HG03378 (cell line): ENCODE data around the gene GNA14.
A peak's percentile ranks its signal among the peaks of the same experiment; 100 is the strongest.
"Not testable (repeated sequence)": the region's sequence is repeated elsewhere in the genome, so short reads cannot be mapped to it uniquely, and the experiment has no call there.

ENCODE experiments used
- ATAC-seq: cut with Tn5 transposase; IDR thresholded peaks from one replicate; pipeline ENCODE4 v1.9.1; 2021; ENCODE audit warnings: mild to moderate bottlenecking, moderate library complexity; ENCODE audit not compliant: unreplicated experiment

Gene GNA14

DNA sequence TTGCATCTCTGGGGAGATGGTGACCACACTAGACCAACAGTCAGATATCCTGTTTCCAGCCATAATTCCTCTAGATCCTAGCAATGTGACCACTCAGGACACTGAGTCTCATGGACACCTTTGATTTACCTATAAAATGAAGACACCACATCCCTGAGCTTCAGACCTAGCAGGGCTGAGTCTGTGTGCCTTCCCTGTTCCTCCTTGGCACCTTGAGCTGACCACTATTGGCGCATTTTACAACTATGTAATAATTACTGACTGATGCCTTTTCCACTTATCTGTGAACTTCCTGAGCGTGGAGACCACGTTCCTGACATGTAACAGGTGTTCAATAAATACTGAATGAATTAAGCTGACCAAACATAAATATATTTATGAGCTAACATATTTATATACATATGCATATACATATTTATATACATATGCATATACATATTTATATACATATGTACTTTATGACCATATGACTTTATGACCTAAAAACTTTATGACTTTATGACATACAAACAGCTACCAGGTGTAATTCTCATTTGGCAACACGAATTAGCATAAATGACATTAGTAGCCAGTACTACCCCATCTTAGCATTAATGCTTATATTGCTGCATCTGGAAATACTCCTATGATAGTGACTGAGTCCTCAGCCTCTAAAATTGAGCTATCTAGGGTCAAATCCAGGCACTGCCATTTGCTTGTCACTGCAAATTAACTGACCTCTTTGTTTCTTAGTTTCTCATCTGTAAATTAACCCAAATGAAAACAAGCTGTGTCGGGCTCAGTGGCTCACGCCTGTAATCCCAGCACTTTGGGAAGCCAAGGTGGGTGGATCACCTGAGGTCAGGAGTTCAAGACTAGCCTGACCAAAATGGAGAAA, 150.6 kb downstream of the GNA14 start:
- ATAC-seq = no peak

DNA sequence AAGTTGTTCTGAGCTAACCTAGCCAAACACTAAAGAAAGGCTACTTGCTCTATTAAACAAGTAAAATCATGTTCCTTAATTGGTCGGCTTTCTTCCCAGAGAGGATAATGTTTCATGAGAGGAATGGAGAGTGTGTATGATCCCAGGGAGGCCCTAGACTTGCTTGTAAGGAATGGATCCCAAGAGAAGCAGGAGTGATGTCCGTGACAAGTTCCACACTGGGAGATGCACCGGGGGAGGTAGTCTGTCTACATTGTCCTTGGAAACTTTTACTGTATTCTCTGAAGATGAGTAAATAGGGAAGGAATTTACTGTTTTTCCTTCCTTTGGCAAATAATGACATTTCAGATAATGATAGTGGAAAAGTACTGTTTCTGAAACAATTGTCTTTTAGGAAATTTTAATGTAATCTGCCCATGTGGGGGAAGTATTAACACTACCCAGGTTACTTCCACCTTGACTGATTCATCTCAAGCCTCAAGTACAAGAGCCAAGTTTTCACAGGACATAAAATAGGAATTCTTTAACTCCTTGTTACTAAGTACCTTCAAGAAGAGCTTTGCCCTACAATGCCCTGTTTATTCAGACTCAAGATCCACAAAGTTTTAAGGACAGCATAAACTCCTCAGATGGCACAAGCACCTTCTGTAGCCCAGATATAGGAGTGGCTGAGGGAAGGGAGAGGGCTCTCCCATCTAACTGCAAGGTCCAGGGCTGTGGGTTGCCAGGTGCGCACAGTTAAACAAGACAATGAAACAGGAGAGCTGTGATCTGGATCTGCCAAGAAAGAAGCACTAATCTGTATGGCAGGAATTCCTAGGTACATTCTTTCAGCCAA, 152.1 kb downstream of the GNA14 start:
- no peak for ATAC-seq

DNA sequence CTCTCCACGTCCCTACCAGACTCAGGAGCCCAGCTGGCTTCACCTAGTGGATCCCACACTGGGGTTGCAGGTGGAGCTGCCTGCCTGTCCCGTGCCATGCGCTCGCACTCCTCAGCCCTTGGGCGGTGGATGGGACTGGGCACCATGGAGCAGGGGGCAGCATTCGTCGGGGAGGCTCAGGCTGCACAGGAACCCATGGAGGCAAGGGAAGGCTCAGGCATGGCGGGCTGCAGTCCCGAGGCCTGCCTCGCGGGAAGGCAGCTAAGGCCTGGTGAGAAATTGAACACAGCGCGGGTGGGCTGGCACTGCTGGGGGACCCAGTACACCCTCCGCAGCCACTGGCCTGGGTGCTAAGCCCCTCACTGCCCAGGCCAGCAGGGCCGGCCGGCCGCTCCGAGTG, 157.8 kb downstream of the GNA14 start:
- ATAC-seq = not testable (repeated sequence)

DNA sequence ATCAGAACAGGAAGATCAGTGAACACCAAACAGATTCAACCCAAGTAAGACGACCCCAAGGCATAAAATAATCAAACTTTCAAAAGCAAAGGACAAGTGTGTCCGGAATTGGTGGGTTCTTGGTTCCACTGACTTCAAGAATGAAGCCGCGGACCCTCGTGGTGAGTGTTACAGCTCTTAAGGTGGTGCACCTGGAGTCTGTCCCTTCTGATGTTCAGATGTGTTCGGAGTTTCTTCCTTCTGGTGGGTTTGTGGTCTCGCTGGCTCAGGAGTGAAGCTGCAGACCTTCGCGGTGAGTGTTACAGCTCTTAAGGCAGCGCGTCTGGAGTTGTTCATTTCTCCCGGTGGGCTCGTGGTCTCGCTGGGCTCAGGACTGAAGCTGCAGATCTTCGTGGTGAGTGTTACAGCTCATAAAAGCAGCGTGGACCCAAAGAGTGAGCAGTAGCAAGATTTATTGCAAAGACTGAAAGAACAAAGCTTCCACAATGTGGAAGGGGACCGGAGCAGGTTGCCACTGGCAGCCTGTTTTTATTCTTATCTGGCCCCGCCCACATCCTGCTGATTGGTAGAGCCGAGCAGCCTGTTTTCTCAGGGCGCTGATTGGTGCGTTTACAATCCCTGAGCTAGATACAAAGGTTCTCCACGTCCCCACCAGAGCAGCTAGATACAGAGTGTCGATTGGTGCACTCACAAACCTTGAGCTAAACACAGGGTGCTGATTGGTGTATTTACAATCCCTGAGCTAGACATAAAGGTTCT, 158.5 kb downstream of the GNA14 start:
- ATAC-seq = not testable (repeated sequence)

GRCh38 chr9:77488439-77489126, 159.5 kb downstream of the GNA14 start:
- no peak for ATAC-seq

GRCh38 chr9:77486968-77487367, 161.2 kb downstream of the GNA14 start:
- ATAC-seq = no peak

DNA sequence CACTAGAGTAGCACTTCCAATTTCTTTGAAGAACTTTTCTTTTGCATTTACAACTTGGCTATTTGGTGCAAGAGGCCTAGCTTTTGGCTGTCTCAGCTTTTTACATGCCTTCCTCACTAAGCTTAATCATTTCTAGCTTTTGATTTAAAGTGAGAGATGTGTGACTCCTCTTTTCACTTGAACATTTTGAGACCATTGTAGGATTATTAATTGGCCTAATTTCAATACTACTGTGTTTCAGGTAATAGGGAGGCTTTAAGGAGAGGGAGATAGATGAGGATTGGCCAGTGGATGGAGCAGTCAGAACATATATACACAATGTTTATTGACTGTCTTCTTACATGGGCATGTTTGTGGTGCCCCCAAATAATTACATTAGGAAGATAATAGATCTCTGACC, 161.7 kb downstream of the GNA14 start:
- no peak for ATAC-seq

DNA sequence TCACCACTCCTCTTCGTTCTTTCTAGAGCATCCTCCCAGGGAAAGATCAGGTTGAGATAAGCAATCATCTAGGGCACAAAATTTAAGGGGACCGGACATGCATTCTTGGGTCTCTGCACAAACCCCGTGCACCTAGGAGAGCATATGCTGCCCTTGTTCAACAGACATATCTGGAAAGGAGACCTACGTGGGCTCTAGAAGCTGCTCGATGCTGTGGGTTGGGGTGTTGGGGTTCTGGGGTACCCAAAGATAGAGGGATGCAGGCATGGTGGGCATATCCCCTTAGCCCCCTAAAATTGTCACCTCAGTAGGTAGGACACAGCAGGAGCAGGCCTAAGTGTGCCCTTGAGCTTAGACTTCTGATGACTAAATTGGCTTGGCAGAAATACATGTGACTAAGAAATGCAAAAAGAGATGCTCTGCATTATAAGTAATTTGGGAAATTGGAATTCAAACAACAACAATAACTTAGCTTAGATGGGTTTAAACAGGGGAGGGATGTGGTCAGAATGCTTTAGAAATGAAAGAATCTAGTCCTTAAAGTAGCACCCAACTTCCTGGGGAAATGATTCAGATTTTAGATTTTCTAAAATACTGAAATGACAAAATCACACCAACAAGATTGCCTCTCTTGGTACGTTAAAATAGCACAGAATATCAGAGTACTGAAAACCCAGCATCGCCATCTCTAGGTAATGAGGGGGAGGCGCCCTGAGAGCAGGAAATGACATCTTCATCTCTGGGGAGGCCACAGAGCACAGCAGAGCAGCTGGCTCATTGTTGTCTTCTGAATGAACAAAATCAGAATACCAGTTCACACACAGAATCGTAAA, 172.3 kb downstream of the GNA14 start:
- peak; percentile 99 for ATAC-seq

DNA sequence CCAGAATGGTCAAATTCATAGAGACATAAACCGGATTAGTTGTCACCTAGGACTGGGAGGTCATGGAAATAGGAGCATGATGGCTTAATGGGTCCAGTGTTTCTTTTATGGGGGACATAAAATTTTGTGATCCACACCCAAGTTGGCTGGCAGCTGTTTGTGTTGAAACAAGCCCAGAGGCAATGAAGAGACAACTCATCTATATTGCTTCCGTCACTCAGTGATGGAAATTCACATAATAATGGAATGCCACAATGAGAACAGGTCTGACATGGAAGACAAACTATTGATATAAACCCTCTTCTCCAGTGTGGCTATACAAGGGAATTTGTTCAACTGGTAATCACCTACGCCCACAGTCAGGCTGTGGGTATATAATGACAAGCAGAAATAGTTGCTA, 173.2 kb downstream of the GNA14 start:
- no peak for ATAC-seq

GRCh38 chr9:77472646-77473045, 175.5 kb downstream of the GNA14 start:
- no peak for ATAC-seq

- no peak for ATAC-seq
These were observed 176.6 kb downstream of the GNA14 start for GRCh38 chr9:77471572-77471971.

GRCh38 chr9:77469515-77470231, 178.4 kb downstream of the GNA14 start:
- no peak for ATAC-seq

- ATAC-seq = no peak
These were observed 183.5 kb downstream of the GNA14 start for GRCh38 chr9:77464661-77465060.

- ATAC-seq = no peak
These were observed 185.0 kb downstream of the GNA14 start for GRCh38 chr9:77463151-77463550.

- ATAC-seq = no peak
These were observed 186.1 kb downstream of the GNA14 start for GRCh38 chr9:77462066-77462465.

GRCh38 chr9:77460938-77461337, 187.2 kb downstream of the GNA14 start:
- no peak for ATAC-seq

GRCh38 chr9:77457916-77458592, 190.1 kb downstream of the GNA14 start:
- peak; percentile 82 for ATAC-seq

GRCh38 chr9:77456829-77457437, 191.2 kb downstream of the GNA14 start:
- ATAC-seq = peak; percentile 83
